ENCODE measurements around the gene COL23A1. TPM values are rescaled to one million over a fixed set of nuclear protein-coding genes. Genes with fewer than 3 reads are reported as not detected.

The COL23A1 gene
- total and polyA plus RNA-seq, 2 of the 8 experiments (the other 6 are each of a cell fraction or from before 2014, with no cell fraction given), result 3.1 to 4.7 TPM

GRCh38 chr5:178214160-178214803 is 375.9 kb downstream of the COL23A1 start:
- TF ChIP-seq NANOG (IDR thresholded peaks at IDR 0.05; ENCODE audit: insufficient read depth, low read depth, low read length, poor library complexity, severe bottlenecking) (no peak), EP300 (IDR thresholded peaks at IDR 0.05; ENCODE audit: borderline replicate concordance in 1 of 2, low read depth in 2 of 2, low read length in 2 of 2) (no peak), MAX (IDR thresholded peaks at IDR 0.05) (no peak), KDM5A (IDR thresholded peaks at IDR 0.05; ENCODE audit: low read length) (no peak), CEBPB (IDR thresholded peaks at IDR 0.05; ENCODE audit: low read depth, low read length) (no peak), ASH2L (IDR thresholded peaks at IDR 0.05; ENCODE audit: low read length) (no peak), POLR2AphosphoS5 (IDR thresholded peaks at IDR 0.05; ENCODE audit: low read depth, low read length) (peak; percentile 86), CBX8 (IDR thresholded peaks at IDR 0.05; ENCODE audit: borderline replicate concordance, low read depth, low read length) (no peak), FOSL1 (IDR thresholded peaks at IDR 0.05; ENCODE audit: insufficient read depth, low read depth, low read length) (no peak), POLR2A (IDR thresholded peaks at IDR 0.05; ENCODE audit: control extremely low read depth in 1 of 2, low read depth in 2 of 2, low read length in 2 of 2) (peak; percentile 47 to 84), RNF2 (IDR thresholded peaks at IDR 0.05; ENCODE audit: borderline replicate concordance, low read depth, low read length, missing control alignments, poor library complexity, severe bottlenecking) (no peak), RXRA (IDR thresholded peaks at IDR 0.05; ENCODE audit: insufficient read depth, low read depth, low read length) (no peak)
- H3K23me2 ChIP-seq (ENCODE audit: low read depth, low read length), result no peaks in the 10 kb centered on the region
- H3K18ac ChIP-seq (ENCODE audit: extremely low read depth, low read length), result no peak overlapping the region
- H2AK5ac ChIP-seq (ENCODE audit: low read depth, low read length), result no peak overlapping the region
- H3K27ac ChIP-seq (ENCODE audit: low read depth, low read length), result no peak overlapping the region
- H4K91ac ChIP-seq (replicated peaks; ENCODE audit: insufficient read length, low read length), result no peak overlapping the region
- peaks cover 26 to 86% (median 48%) of the 10 kb centered on the region in 4 experiments for H3K36me3 ChIP-seq (ENCODE audit: control insufficient read depth in 2 of 4, insufficient read depth in 4 of 4, low read length in 3 of 4)
- no peak overlapping the region for H2AFZ ChIP-seq (ENCODE audit: low read length)
- ChIA-PET POLR2A (ENCODE audit: partially characterized antibody) (interaction anchor here (1.1 to 31.3 kb wide), 10 partner anchors 8 to 276 kb away, joined by 3 to 985 read pairs (median 5); partner anchors contain the start of genes GMCL2, HNRNPAB, NHP2 and PHYKPL), CTCF (ENCODE audit: partially characterized antibody) (interaction anchor here (1.6 to 2.6 kb wide), 5 partner anchors 10 to 138 kb away, joined by 3 to 8 read pairs (median 7); partner anchors contain the start of gene PHYKPL)
- 93% methylated on average over 6 of the region's 6 CpGs; no CpG with 5 or more reads in 1 of the 2 experiments for WGBS, 2 experiments (ENCODE audit: extremely low coverage in 1 of 2, insufficient coverage in 1 of 2, insufficient read length in 1 of 2, insufficient replicate concordance in 2 of 2, low coverage in 1 of 2, low lambda C conversion rate in 2 of 2, missing lambda C conversion rate in 1 of 2)
- H4K20me1 ChIP-seq (replicated peaks in 1 of 2; ENCODE audit: control insufficient read depth in 1 of 2, insufficient read depth in 2 of 2, low read length in 2 of 2), result peaks cover 23 to 32% of the 10 kb centered on the region in 2 experiments
- H3K23ac ChIP-seq (ENCODE audit: insufficient read length), result no peak overlapping the region
- H2BK12ac ChIP-seq (ENCODE audit: low read depth, low read length), result no peak overlapping the region
- H3K14ac ChIP-seq (ENCODE audit: insufficient read length), result no peak overlapping the region
- H3K4me3 ChIP-seq (ENCODE audit: extremely low read depth in 1 of 4, insufficient read depth in 2 of 4, low read depth in 3 of 4, low read length in 4 of 4), result no peak overlapping the region
- DNase-seq (ENCODE audit: low read depth in 1 of 2, low spot score in 2 of 2) (no peak), FAIRE-seq (no peak)
- peaks cover 2% of the 10 kb centered on the region; the same call in 1 of the 2 replicates for H3K79me1 ChIP-seq (ENCODE audit: low read depth, low read length)
- H3K9ac ChIP-seq (replicated peaks in 1 of 4; ENCODE audit: extremely low read depth in 1 of 4, low read depth in 3 of 4, low read length in 3 of 4), result no peak overlapping the region
- H3K79me2 ChIP-seq (ENCODE audit: control insufficient read depth in 1 of 2, insufficient read depth in 2 of 2, low read length in 2 of 2), result no peaks in the 10 kb centered on the region
- H3K27me3 ChIP-seq (replicated peaks in 1 of 4; ENCODE audit: control insufficient read depth in 3 of 4, extremely low read depth in 1 of 4, insufficient read depth in 3 of 4, low read length in 3 of 4), result no peaks in the 10 kb centered on the region
- H2BK20ac ChIP-seq (ENCODE audit: low read length), result no peak overlapping the region
- H2BK5ac ChIP-seq (ENCODE audit: low read depth, low read length), result no peak overlapping the region
- H3K9me3 ChIP-seq (ENCODE audit: insufficient read depth in 2 of 2, low read depth in 1 of 2, low read length in 1 of 2), result no peaks in the 10 kb centered on the region
- H4K5ac ChIP-seq (ENCODE audit: insufficient read length, low read depth, low read length), result no peak overlapping the region
- H3K56ac ChIP-seq (replicated peaks; ENCODE audit: insufficient read length, low read depth, low read length), result no peak overlapping the region
- no peak overlapping the region for H2BK15ac ChIP-seq (ENCODE audit: low read length)
- H3K4ac ChIP-seq (replicated peaks; ENCODE audit: insufficient read length, low read depth, low read length), result no peak overlapping the region
- no peak overlapping the region for H3K4me2 ChIP-seq (ENCODE audit: insufficient read depth in 1 of 2, low read depth in 2 of 2, low read length in 2 of 2)
- peaks cover 0 to 5% (median 1%) of the 10 kb centered on the region in 4 experiments; a peak in 2 of 7 replicates for H3K4me1 ChIP-seq (replicated peaks in 1 of 4; ENCODE audit: control insufficient read depth in 3 of 4, insufficient read depth in 4 of 4, low read length in 3 of 4)
- H4K8ac ChIP-seq (ENCODE audit: extremely low read depth, insufficient read depth, low read length), result no peak overlapping the region
- no peak overlapping the region for H2BK120ac ChIP-seq (replicated peaks; ENCODE audit: low read depth, low read length)

Measured in H1 (cell line).